ENCODE measurements around the gene PKHD1. TPM values are rescaled to one million over a fixed set of nuclear protein-coding genes. Genes with fewer than 3 reads are reported as not detected.

Gene PKHD1
- total and polyA plus RNA-seq, 4 experiments from 2014 or later: not detected

- no peaks in the 10 kb centered on the region for H3K9me3 ChIP-seq (ENCODE audit: control insufficient read depth in 1 of 2, low read length in 2 of 2)
- Mint-ChIP-seq H3K27me3 (peaks cover 0 to 1% of the 10 kb centered on the region in 2 donors), H3K27ac (no peak overlapping the region), H3K4me1 (no peaks in the 10 kb centered on the region), H3K4me3 (no peak overlapping the region), H3K36me3 (no peaks in the 10 kb centered on the region), H3K9me3 (peaks cover 0 to 7% (median 2%) of the 10 kb centered on the region in 8 donors)
- POLR2A ChIA-PET (ENCODE audit: partially characterized antibody): no interaction called here
- H3K27me3 ChIP-seq (ENCODE audit: insufficient read depth, low read length): no peaks in the 10 kb centered on the region
- H3K4me1 ChIP-seq (ENCODE audit: insufficient read depth, low read length): no peaks in the 10 kb centered on the region
- no peak overlapping the region for H3K27ac ChIP-seq (ENCODE audit: low read depth, low read length)
- H3K36me3 ChIP-seq (ENCODE audit: insufficient read depth, low read length): no peaks in the 10 kb centered on the region
- no peak for DNase-seq
- intact Hi-C loops (cut with micrococcal nuclease): no loop called here
- CTCF ChIA-PET (ENCODE audit: partially characterized antibody): interaction anchor here (1.1 kb wide), 1 partner anchor 9 kb away, joined by 3 read pairs; no protein-coding TSS in a partner anchor
- no peak overlapping the region for H3K4me3 ChIP-seq (ENCODE audit: low read length in 2 of 2)
These were observed 447.4 kb downstream of the PKHD1 start for GRCh38 chr6:51640021-51640420.

- H3K36me3 Mint-ChIP-seq: no peaks in the 10 kb centered on the region
- Histone ChIP-seq H3K27ac (ENCODE audit: low read depth, low read length) (no peak overlapping the region), H3K27me3 (ENCODE audit: insufficient read depth, low read length) (no peaks in the 10 kb centered on the region), H3K36me3 (ENCODE audit: insufficient read depth, low read length) (no peaks in the 10 kb centered on the region), H3K4me1 (ENCODE audit: insufficient read depth, low read length) (no peaks in the 10 kb centered on the region), H3K9me3 (ENCODE audit: control insufficient read depth in 1 of 2, low read length in 2 of 2) (no peaks in the 10 kb centered on the region), H3K4me3 (ENCODE audit: low read length in 2 of 2) (no peak overlapping the region)
- no peaks in the 10 kb centered on the region for H3K27me3 Mint-ChIP-seq
- CTCF ChIA-PET (ENCODE audit: partially characterized antibody): no interaction called here
- POLR2A ChIA-PET (ENCODE audit: partially characterized antibody): no interaction called here
- H3K27ac Mint-ChIP-seq: no peak overlapping the region
- no peak overlapping the region for H3K4me3 Mint-ChIP-seq
- peaks cover 0 to 4% (median 3%) of the 10 kb centered on the region in 8 donors for H3K9me3 Mint-ChIP-seq
- DNase-seq: no peak
- intact Hi-C loops (cut with micrococcal nuclease): no loop called here
- no peaks in the 10 kb centered on the region for H3K4me1 Mint-ChIP-seq
These were observed 454.0 kb downstream of the PKHD1 start for GRCh38 chr6:51633424-51633823.

- intact Hi-C loops (cut with micrococcal nuclease): no loop called here
- Mint-ChIP-seq H3K27ac (no peak overlapping the region), H3K9me3 (peaks cover 0 to 4% (median 2%) of the 10 kb centered on the region in 8 donors), H3K4me1 (no peaks in the 10 kb centered on the region), H3K36me3 (no peaks in the 10 kb centered on the region), H3K4me3 (no peak overlapping the region), H3K27me3 (no peaks in the 10 kb centered on the region)
- no peak overlapping the region for H3K27ac ChIP-seq (ENCODE audit: low read depth, low read length)
- CTCF ChIA-PET (ENCODE audit: partially characterized antibody): no interaction called here
- H3K36me3 ChIP-seq (ENCODE audit: insufficient read depth, low read length): no peaks in the 10 kb centered on the region
- POLR2A ChIA-PET (ENCODE audit: partially characterized antibody): no interaction called here
- DNase-seq: no peak
- no peaks in the 10 kb centered on the region for H3K27me3 ChIP-seq (ENCODE audit: insufficient read depth, low read length)
- no peaks in the 10 kb centered on the region for H3K9me3 ChIP-seq (ENCODE audit: control insufficient read depth in 1 of 2, low read length in 2 of 2)
- no peak overlapping the region for H3K4me3 ChIP-seq (ENCODE audit: low read length in 2 of 2)
- no peaks in the 10 kb centered on the region for H3K4me1 ChIP-seq (ENCODE audit: insufficient read depth, low read length)
These were observed 457.4 kb downstream of the PKHD1 start for GRCh38 chr6:51630011-51630410.

GRCh38 chr6:51626391-51626790 lies 461.0 kb downstream of the PKHD1 start:
- CTCF ChIA-PET (ENCODE audit: partially characterized antibody): no interaction called here
- Mint-ChIP-seq H3K9me3 (peaks cover 0 to 6% (median 0%) of the 10 kb centered on the region in 8 donors), H3K36me3 (no peaks in the 10 kb centered on the region), H3K4me1 (no peaks in the 10 kb centered on the region), H3K27ac (no peak overlapping the region), H3K4me3 (no peak overlapping the region), H3K27me3 (no peaks in the 10 kb centered on the region)
- POLR2A ChIA-PET (ENCODE audit: partially characterized antibody): no interaction called here
- no peaks in the 10 kb centered on the region for H3K9me3 ChIP-seq (ENCODE audit: control insufficient read depth in 1 of 2, low read length in 2 of 2)
- intact Hi-C loops (cut with micrococcal nuclease): no loop called here
- H3K27ac ChIP-seq (ENCODE audit: low read depth, low read length): no peak overlapping the region
- no peaks in the 10 kb centered on the region for H3K36me3 ChIP-seq (ENCODE audit: insufficient read depth, low read length)
- no peak for DNase-seq
- no peaks in the 10 kb centered on the region for H3K4me1 ChIP-seq (ENCODE audit: insufficient read depth, low read length)
- no peak overlapping the region for H3K4me3 ChIP-seq (ENCODE audit: low read length in 2 of 2)
- no peaks in the 10 kb centered on the region for H3K27me3 ChIP-seq (ENCODE audit: insufficient read depth, low read length)

GRCh38 chr6:51625566-51625965 lies 461.8 kb downstream of the PKHD1 start:
- H3K27me3 Mint-ChIP-seq: peaks cover 0 to 1% of the 10 kb centered on the region in 2 donors
- Histone ChIP-seq H3K4me3 (ENCODE audit: low read length in 2 of 2) (no peak overlapping the region), H3K27me3 (ENCODE audit: insufficient read depth, low read length) (no peaks in the 10 kb centered on the region), H3K9me3 (ENCODE audit: control insufficient read depth in 1 of 2, low read length in 2 of 2) (no peaks in the 10 kb centered on the region), H3K4me1 (ENCODE audit: insufficient read depth, low read length) (no peaks in the 10 kb centered on the region), H3K27ac (ENCODE audit: low read depth, low read length) (no peak overlapping the region), H3K36me3 (ENCODE audit: insufficient read depth, low read length) (no peaks in the 10 kb centered on the region)
- intact Hi-C loops (cut with micrococcal nuclease): no loop called here
- POLR2A ChIA-PET (ENCODE audit: partially characterized antibody): no interaction called here
- H3K4me3 Mint-ChIP-seq: no peak overlapping the region
- H3K9me3 Mint-ChIP-seq: peaks cover 0 to 6% (median 0%) of the 10 kb centered on the region in 8 donors
- no peaks in the 10 kb centered on the region for H3K36me3 Mint-ChIP-seq
- H3K27ac Mint-ChIP-seq: no peak overlapping the region
- CTCF ChIA-PET (ENCODE audit: partially characterized antibody): no interaction called here
- H3K4me1 Mint-ChIP-seq: no peaks in the 10 kb centered on the region
- DNase-seq: no peak

GRCh38 chr6:51620971-51621370 lies 466.4 kb downstream of the PKHD1 start:
- H3K27me3 Mint-ChIP-seq: peaks cover 0 to 1% of the 10 kb centered on the region in 2 donors
- H3K9me3 Mint-ChIP-seq: peaks cover 0 to 6% (median 0%) of the 10 kb centered on the region in 8 donors
- ChIA-PET POLR2A (ENCODE audit: partially characterized antibody) (no interaction called here), CTCF (ENCODE audit: partially characterized antibody) (interaction anchor here (0.5 kb wide), 1 partner anchor 45 kb away, joined by 3 read pairs; no protein-coding TSS in a partner anchor)
- no peaks in the 10 kb centered on the region for H3K9me3 ChIP-seq (ENCODE audit: control insufficient read depth in 1 of 2, low read length in 2 of 2)
- DNase-seq: no peak
- H3K27ac ChIP-seq (ENCODE audit: low read depth, low read length): no peak overlapping the region
- H3K4me1 Mint-ChIP-seq: no peaks in the 10 kb centered on the region
- H3K4me1 ChIP-seq (ENCODE audit: insufficient read depth, low read length): no peaks in the 10 kb centered on the region
- H3K27ac Mint-ChIP-seq: no peak overlapping the region
- no peak overlapping the region for H3K4me3 Mint-ChIP-seq
- no peak overlapping the region for H3K4me3 ChIP-seq (ENCODE audit: low read length in 2 of 2)
- H3K36me3 Mint-ChIP-seq: no peaks in the 10 kb centered on the region
- no peaks in the 10 kb centered on the region for H3K36me3 ChIP-seq (ENCODE audit: insufficient read depth, low read length)
- intact Hi-C loops (cut with micrococcal nuclease): no loop called here
- H3K27me3 ChIP-seq (ENCODE audit: insufficient read depth, low read length): no peaks in the 10 kb centered on the region

- no peak overlapping the region for H3K27ac ChIP-seq (ENCODE audit: low read depth, low read length)
- Mint-ChIP-seq H3K4me1 (no peaks in the 10 kb centered on the region), H3K9me3 (peaks cover 0 to 6% (median 0%) of the 10 kb centered on the region in 8 donors), H3K36me3 (no peaks in the 10 kb centered on the region), H3K4me3 (no peak overlapping the region), H3K27me3 (peaks cover 0 to 1% of the 10 kb centered on the region in 2 donors), H3K27ac (no peak overlapping the region)
- DNase-seq: no peak
- no peaks in the 10 kb centered on the region for H3K36me3 ChIP-seq (ENCODE audit: insufficient read depth, low read length)
- intact Hi-C loops (cut with micrococcal nuclease): no loop called here
- H3K9me3 ChIP-seq (ENCODE audit: control insufficient read depth in 1 of 2, low read length in 2 of 2): no peaks in the 10 kb centered on the region
- ChIA-PET CTCF (ENCODE audit: partially characterized antibody) (interaction anchor here (0.9 to 1.0 kb wide), 2 partner anchors 11 to 12 kb away, joined by 3 to 4 read pairs; no protein-coding TSS in a partner anchor), POLR2A (ENCODE audit: partially characterized antibody) (no interaction called here)
- H3K4me1 ChIP-seq (ENCODE audit: insufficient read depth, low read length): no peaks in the 10 kb centered on the region
- no peak overlapping the region for H3K4me3 ChIP-seq (ENCODE audit: low read length in 2 of 2)
- no peaks in the 10 kb centered on the region for H3K27me3 ChIP-seq (ENCODE audit: insufficient read depth, low read length)
These were observed 468.2 kb downstream of the PKHD1 start for GRCh38 chr6:51619042-51619799.
